Activated naive CD8-positive, alpha-beta T cell treated with anti-CD3 and anti-CD28 coated beads, Interleukin-2, amount 50 U/mL, for 24 hours (primary cell): ENCODE measurements around the gene B4GALT3.

Experiments
- ATAC-seq: fragments of 150-1000 bp; cut with Tn5 transposase; one replicate; pipeline ENCODE4 v1.10.0; 2021
- DNase-seq: peaks from one replicate; pipeline ENCODE4 v3.0.0; 2021
- H3K27ac Mint-ChIP-seq: one replicate; pipeline ENCODE4 v1.8.0; 2021; ENCODE audit warnings: mild to moderate bottlenecking, mixed read lengths
- H3K27me3 Mint-ChIP-seq: one replicate; pipeline ENCODE4 v1.8.0; 2021; ENCODE audit warnings: mixed read lengths
- H3K36me3 Mint-ChIP-seq: one replicate; pipeline ENCODE4 v1.8.0; 2021; ENCODE audit warnings: low read depth, mixed read lengths
- H3K4me1 Mint-ChIP-seq: one replicate; pipeline ENCODE4 v1.8.0; 2021; ENCODE audit warnings: mixed read lengths
- H3K4me3 Mint-ChIP-seq: one replicate; pipeline ENCODE4 v1.8.0; 2021; ENCODE audit warnings: mild to moderate bottlenecking, moderate library complexity, mixed read lengths
- H3K9me3 Mint-ChIP-seq: one replicate; pipeline ENCODE4 v1.8.0; 2021; ENCODE audit warnings: mixed read lengths

The B4GALT3 gene

DNA sequence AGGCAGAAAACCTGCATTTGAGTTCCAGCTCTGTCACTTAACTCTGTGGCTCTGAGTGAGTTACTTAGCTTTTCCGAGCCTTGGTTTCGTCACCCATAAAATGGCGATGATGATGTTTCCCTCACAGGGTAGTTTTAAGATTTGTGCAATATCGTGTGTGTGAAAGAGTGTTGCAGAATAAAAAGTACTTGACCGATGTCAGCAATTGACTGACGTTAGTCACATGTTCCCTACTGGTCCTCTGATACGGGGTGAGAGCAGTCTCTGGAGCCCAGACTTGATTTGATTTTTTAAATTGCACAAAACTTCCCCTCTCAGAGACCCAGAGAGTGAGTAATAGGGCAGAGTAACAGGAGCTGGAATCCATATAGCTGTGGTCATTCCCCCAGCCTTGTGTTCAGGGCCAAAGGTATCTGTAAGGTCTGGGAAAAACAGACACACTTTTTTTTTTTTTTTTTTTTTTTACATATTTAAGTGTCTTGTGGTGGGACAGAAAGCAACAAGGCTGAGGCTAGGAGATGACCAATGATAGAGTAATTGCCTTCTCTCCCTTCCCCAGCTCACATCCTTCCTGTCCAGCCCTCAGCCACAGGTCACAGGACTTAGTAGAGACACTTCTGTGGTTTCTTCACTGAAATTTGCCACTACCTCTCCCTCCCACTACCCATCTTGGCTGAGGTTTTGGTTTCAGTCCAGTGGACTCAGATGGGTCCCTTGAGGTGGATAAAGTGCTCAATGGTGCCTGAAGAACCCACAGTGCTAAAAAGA is 39.8 kb upstream of the B4GALT3 start:
- peaks cover 24% of the 10 kb centered on the region for H3K36me3 Mint-ChIP-seq
- peaks cover 60% of the 10 kb centered on the region for H3K4me1 Mint-ChIP-seq
- DNase-seq: no peak
- ATAC-seq: peak; percentile 88
- no peaks in the 10 kb centered on the region for H3K9me3 Mint-ChIP-seq
- peak overlapping the region; percentile 56 for H3K4me3 Mint-ChIP-seq
- no peaks in the 10 kb centered on the region for H3K27me3 Mint-ChIP-seq
- H3K27ac Mint-ChIP-seq: peak overlapping the region; percentile 83

DNA sequence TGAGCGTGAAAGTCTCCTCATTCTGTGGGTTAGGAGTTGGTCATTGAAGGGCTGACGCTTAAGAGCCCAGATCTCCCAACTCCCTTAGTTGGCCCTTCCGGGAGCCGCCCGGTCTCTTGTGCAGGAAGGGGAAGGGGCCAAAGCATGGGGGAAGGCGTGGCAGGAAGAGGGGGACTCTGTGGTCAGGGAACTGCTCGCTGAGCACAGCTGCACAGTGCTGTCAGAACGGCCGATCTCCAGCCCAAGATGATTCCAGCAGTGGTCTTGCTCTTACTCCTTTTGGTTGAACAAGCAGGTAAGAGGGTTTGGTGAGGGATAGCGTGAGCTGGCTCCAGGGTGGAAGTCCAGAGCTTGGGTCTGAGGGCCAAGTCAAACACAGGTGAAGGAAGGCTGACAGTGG is 37.8 kb upstream of the B4GALT3 start, which contains the start of gene FCER1G:
Gene FCER1G (plus strand): TSS at position 220 of the 400 bp plus-strand sequence. CDS start 27 bp downstream, at position 247.
- peaks cover 39% of the 10 kb centered on the region for H3K36me3 Mint-ChIP-seq
- ATAC-seq (no peak), DNase-seq (no peak)
- peak within 1 kb of the TSS; percentile 82 for H3K27ac Mint-ChIP-seq
- no peaks in the 10 kb centered on the region for H3K27me3 Mint-ChIP-seq
- H3K4me3 Mint-ChIP-seq: peak within 1 kb of the TSS; percentile 70
- H3K9me3 Mint-ChIP-seq: no peaks in the 10 kb centered on the region
- peaks cover 47% of the 10 kb centered on the region for H3K4me1 Mint-ChIP-seq

- Mint-ChIP-seq H3K27ac (peak overlapping the region; percentile 68), H3K4me3 (no peak overlapping the region)
Observed at GRCh38 chr1:161214369-161214768, 37.1 kb upstream of the B4GALT3 start.

GRCh38 chr1:161209790-161210409 is 32.6 kb upstream of the B4GALT3 start:
- H3K36me3 Mint-ChIP-seq: peaks cover 60% of the 10 kb centered on the region
- DNase-seq (peak; percentile 79), ATAC-seq (peak; percentile 93)
- peaks cover 33% of the 10 kb centered on the region for H3K4me1 Mint-ChIP-seq
- peak overlapping the region; percentile 80 for H3K27ac Mint-ChIP-seq
- no peaks in the 10 kb centered on the region for H3K27me3 Mint-ChIP-seq
- no peak overlapping the region for H3K4me3 Mint-ChIP-seq
- no peaks in the 10 kb centered on the region for H3K9me3 Mint-ChIP-seq

More at GRCh38 chr1:161214369-161214768, 37.1 kb upstream of the B4GALT3 start:
- Mint-ChIP-seq H3K4me1 (peaks cover 47% of the 10 kb centered on the region), H3K9me3 (no peaks in the 10 kb centered on the region), H3K27me3 (no peaks in the 10 kb centered on the region), H3K36me3 (peaks cover 45% of the 10 kb centered on the region)
- ATAC-seq: no peak
- no peak for DNase-seq

GRCh38 chr1:161207173-161207572 is 29.9 kb upstream of the B4GALT3 start:
- Mint-ChIP-seq H3K27me3 (no peaks in the 10 kb centered on the region), H3K4me1 (peaks cover 49% of the 10 kb centered on the region), H3K36me3 (peaks cover 52% of the 10 kb centered on the region), H3K4me3 (no peak overlapping the region), H3K27ac (no peak overlapping the region), H3K9me3 (no peaks in the 10 kb centered on the region)
- ATAC-seq (no peak), DNase-seq (no peak)

- Mint-ChIP-seq H3K27me3 (no peaks in the 10 kb centered on the region), H3K36me3 (peaks cover 46% of the 10 kb centered on the region), H3K9me3 (no peaks in the 10 kb centered on the region), H3K4me1 (peaks cover 51% of the 10 kb centered on the region), H3K27ac (no peak overlapping the region), H3K4me3 (no peak overlapping the region)
- ATAC-seq: no peak
- DNase-seq: no peak
Observed at GRCh38 chr1:161206411-161207140, 29.3 kb upstream of the B4GALT3 start.

GRCh38 chr1:161201836-161202712 is 24.8 kb upstream of the B4GALT3 start, which contains the start of gene NDUFS2:
Gene NDUFS2, plus strand, starts transcription at chr1:161202367. Its CDS starts 19 bp downstream, at chr1:161202386.
- DNase-seq (peak; percentile 93), ATAC-seq (peak; percentile 98)
- Mint-ChIP-seq H3K9me3 (no peaks in the 10 kb centered on the region), H3K4me3 (peak within 1 kb of the TSS; percentile 91), H3K4me1 (peaks cover 60% of the 10 kb centered on the region), H3K27ac (peak within 1 kb of the TSS; percentile 89), H3K36me3 (peaks cover 26% of the 10 kb centered on the region), H3K27me3 (no peaks in the 10 kb centered on the region)

DNA sequence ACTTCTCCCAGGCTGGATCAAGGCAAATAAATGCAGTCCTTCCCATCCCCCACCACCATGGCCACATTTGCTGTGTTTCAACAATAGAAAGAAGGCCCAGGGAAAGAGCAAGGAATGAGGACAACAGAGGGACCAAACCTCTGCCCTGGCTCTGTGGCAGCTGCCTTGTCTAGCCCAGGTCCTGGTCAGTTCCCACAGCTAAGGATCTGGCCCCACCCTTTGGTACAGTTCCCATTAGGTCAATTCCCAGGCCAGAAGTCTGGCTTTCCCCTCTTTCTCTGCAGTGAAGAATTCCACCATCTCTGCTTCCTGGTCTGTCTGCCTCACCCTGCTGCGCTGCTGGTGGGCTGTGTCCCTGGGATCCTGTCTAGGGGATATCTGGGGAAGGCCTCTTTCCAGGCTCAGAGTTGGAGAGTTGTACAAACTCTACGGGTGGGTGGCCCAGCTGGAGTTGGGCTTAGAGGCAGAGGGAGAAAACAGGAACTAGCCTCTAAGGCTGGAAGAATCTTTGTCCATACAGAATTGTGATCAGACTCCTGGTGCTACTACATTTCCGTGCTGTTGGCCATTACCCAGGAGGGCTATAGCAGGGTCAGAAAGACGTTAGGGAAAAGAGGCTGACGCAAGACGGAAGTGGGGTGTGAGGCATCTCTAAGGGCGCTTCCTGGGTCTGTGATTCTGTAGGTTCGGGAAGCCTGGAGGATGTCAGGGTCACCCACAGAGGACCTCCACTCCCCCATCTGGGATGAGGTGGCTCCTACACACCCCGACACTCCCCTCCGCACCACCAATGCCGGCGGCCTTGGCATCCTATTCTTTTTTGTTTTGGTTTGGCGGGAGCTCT is 23.9 kb upstream of the B4GALT3 start:
- DNase-seq (no peak), ATAC-seq (no peak)
- no peaks in the 10 kb centered on the region for H3K27me3 Mint-ChIP-seq
- H3K27ac Mint-ChIP-seq: peak overlapping the region; percentile 89
- H3K36me3 Mint-ChIP-seq: peaks cover 22% of the 10 kb centered on the region
- H3K9me3 Mint-ChIP-seq: no peaks in the 10 kb centered on the region
- peak overlapping the region; percentile 91 for H3K4me3 Mint-ChIP-seq
- H3K4me1 Mint-ChIP-seq: peaks cover 54% of the 10 kb centered on the region

GRCh38 chr1:161200421-161200991 is 23.2 kb upstream of the B4GALT3 start:
- DNase-seq: no peak
- peak overlapping the region; percentile 89 for H3K27ac Mint-ChIP-seq
- H3K4me3 Mint-ChIP-seq: peak overlapping the region; percentile 63
- H3K27me3 Mint-ChIP-seq: no peaks in the 10 kb centered on the region
- H3K9me3 Mint-ChIP-seq: no peaks in the 10 kb centered on the region
- H3K4me1 Mint-ChIP-seq: peaks cover 54% of the 10 kb centered on the region
- H3K36me3 Mint-ChIP-seq: peaks cover 18% of the 10 kb centered on the region
- ATAC-seq: no peak

- Mint-ChIP-seq H3K4me3 (peak overlapping the region; percentile 63), H3K27me3 (no peaks in the 10 kb centered on the region), H3K4me1 (peaks cover 56% of the 10 kb centered on the region), H3K27ac (peak overlapping the region; percentile 89), H3K9me3 (no peaks in the 10 kb centered on the region), H3K36me3 (peaks cover 11% of the 10 kb centered on the region)
- ATAC-seq (no peak), DNase-seq (no peak)
Observed at GRCh38 chr1:161199506-161200139, 22.3 kb upstream of the B4GALT3 start.

- DNase-seq: no peak
- ATAC-seq: no peak
- H3K4me1 Mint-ChIP-seq: peaks cover 54% of the 10 kb centered on the region
- H3K4me3 Mint-ChIP-seq: peak within 1 kb of the TSS; percentile 63
- peak within 1 kb of the TSS; percentile 89 for H3K27ac Mint-ChIP-seq
- no peaks in the 10 kb centered on the region for H3K9me3 Mint-ChIP-seq
- no peaks in the 10 kb centered on the region for H3K27me3 Mint-ChIP-seq
- peaks cover 5% of the 10 kb centered on the region for H3K36me3 Mint-ChIP-seq
Observed at GRCh38 chr1:161198897-161199431, 21.7 kb upstream of the B4GALT3 start, which contains the start of gene ADAMTS4. Gene ADAMTS4, minus strand, starts transcription at chr1:161199054. Its CDS starts 427 bp downstream, at chr1:161198627.

DNA sequence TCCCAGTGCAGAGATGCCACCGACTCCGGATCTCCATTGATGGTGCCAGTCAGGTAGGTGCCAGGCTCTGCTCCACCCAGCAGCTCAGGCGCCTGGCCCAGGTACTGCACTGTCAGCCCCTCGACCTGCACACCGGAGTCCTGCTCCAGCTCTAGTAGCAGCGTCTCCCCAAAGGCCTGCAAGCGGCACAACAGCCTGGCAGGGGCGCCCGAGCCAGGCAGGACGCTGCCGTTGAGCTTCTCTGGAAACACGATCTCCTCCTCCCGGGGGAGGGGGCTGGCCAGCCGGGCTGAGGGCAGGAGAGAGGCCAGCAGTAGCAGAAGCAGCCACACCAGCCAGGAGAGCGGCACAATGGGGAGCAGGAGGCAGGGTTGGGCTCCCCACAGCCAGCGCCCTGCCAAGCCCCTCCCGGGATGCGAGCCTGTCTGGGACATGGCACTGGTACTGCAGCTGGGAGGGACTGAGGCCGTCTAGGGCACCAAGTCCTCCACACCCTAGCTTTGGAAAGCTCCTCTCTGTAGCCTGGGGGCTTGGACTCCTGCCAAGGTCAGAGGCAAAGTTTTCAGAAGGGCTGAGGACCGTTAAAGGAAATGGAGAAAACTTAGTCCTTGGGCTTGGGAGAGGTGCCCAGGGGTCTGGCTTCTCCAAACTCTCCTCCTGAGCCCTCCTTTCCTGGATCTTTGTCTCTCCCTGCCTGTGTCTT is 21.0 kb upstream of the B4GALT3 start:
- Mint-ChIP-seq H3K27me3 (no peaks in the 10 kb centered on the region), H3K4me1 (peaks cover 50% of the 10 kb centered on the region), H3K9me3 (no peaks in the 10 kb centered on the region), H3K27ac (no peak overlapping the region), H3K4me3 (no peak overlapping the region), H3K36me3 (no peaks in the 10 kb centered on the region)
- DNase-seq (no peak), ATAC-seq (no peak)
